ENCODE data around the gene PDZRN3.

DNA sequence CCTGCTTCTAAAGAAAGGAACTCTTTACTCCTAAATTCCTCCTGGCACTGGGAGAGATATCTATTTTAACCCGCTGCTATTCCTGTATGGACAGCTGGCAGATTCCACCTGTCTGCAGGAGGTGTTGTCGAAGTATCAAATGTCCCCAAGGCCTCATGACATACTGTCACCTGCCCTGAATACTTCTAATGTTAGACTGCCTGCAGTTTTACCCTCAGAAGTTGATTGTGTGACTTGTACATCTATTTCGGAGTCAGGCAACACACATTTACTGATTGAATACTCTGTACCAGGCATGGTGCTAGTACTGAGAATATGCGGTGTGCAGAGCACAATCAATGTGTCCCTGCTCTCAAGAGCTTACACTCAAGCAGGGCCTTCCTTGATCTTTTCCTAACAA, 38.6 kb downstream of the PDZRN3 start:
- TF ChIP-seq, protein P1, sequence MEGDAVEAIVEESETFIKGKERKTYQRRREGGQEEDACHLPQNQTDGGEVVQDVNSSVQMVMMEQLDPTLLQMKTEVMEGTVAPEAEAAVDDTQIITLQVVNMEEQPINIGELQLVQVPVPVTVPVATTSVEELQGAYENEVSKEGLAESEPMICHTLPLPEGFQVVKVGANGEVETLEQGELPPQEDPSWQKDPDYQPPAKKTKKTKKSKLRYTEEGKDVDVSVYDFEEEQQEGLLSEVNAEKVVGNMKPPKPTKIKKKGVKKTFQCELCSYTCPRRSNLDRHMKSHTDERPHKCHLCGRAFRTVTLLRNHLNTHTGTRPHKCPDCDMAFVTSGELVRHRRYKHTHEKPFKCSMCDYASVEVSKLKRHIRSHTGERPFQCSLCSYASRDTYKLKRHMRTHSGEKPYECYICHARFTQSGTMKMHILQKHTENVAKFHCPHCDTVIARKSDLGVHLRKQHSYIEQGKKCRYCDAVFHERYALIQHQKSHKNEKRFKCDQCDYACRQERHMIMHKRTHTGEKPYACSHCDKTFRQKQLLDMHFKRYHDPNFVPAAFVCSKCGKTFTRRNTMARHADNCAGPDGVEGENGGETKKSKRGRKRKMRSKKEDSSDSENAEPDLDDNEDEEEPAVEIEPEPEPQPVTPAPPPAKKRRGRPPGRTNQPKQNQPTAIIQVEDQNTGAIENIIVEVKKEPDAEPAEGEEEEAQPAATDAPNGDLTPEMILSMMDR (IDR thresholded peaks at IDR 0.05) = no peak
- no peak for TF ChIP-seq POLR2AphosphoS5 (IDR thresholded peaks at IDR 0.05; ENCODE audit: insufficient read depth in 1 of 2, low read depth in 1 of 2)
